Measurements from ENCODE around the gene TM9SF2. TPM values are rescaled to one million over a fixed set of nuclear protein-coding genes. Genes with fewer than 3 reads are reported as not detected.
"Not testable (repeated sequence)": the region's sequence is repeated elsewhere in the genome, so short reads cannot be mapped to it uniquely, and the experiment has no call there.

TM9SF2 gene
- polyA plus RNA-seq, 4 donors = 174 to 234 (median 203) TPM

DNA sequence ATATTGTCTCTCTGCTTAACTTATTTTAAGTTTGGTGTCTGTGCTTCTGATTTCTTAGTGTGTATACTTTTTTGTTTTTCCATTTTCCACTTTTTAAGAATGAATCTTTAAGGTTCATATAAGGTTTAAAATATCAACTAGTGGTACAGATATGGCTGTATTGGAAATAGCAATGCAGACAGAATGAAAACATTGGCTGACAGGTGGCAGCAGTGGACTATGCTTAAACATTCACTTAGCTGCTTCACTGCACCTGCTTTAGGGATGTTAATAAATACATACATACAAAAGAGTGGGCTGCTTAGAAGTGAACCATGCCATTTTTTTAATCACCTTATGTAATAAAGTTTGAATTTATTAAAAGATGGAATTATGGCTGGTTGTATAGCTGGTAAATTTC is 27.3 kb downstream of the TM9SF2 start:
- DNase-seq (ENCODE audit: low read depth in 4 of 4, low spot score in 2 of 4) = no peak

DNA sequence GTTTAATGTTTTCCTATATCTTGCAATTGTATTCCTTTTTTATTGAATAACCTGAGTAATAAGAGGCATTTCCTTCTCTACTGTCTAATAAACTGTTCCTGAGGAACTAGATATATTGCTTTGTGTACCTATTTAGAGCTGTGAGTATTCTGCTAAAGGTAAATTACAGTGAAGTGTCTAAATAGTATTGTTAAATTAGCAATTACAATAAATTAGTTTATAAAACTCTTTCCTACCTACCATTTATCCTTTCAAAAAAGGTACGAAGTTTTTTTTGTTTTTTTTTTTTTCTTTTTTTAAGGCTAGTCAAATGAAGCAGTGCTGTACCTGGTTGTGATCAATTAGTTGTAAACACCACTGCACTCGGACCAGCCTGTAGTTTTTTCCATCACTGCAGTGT is 34.8 kb downstream of the TM9SF2 start:
- DNase-seq (ENCODE audit: low read depth in 4 of 4, low spot score in 2 of 4) = no peak

DNA sequence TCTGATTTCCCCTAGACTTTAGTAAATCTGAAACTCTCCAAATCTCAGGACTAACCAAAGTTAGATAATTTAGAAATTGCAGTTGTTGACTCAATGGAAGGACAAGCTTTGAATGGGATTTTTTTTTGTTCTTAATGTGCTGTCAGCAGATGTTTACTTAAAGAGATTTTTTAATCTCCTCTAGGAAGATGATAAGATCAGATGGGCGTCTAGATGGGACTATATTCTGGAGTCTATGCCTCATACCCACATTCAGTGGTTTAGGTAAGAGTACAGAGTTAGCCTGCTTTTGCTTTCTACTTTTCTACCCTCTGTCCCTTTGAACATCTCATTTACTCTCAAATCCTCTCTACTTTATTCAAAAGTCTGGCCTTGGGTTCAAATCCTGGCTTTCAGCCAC is 39.3 kb downstream of the TM9SF2 start:
- DNase-seq (ENCODE audit: low read depth in 4 of 4, low spot score in 2 of 4) = no peak

DNA sequence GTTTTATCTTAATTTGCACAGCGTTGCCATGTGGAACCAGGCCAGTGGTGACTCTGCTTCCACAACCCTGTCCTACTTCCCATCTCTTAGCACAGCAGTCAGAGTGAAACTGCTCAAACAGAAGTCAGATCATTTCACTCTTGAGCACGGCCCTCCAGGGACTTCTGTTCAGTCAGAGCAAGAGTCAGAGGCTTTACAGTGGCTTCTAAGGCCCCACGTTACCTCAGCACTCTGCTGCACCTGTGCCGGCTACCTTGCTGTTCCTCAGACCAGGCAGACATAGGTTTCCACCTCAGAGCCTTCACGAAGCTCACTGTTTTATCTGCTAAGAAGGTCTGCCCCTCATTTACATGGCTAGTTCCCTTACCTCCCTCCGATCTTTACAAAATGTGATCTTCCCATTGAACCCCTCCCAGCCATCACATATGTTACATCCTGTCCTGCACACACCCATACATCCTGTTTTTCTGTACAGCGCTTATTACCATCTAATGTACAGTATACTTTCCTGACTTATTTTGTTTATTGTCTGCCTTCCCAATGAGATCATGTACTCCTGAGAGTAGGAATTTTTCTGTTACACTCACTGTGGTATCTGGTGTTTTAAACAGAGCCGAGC is 41.6 kb downstream of the TM9SF2 start:
- DNase-seq (ENCODE audit: low read depth in 4 of 4, low spot score in 2 of 4) = no peak

DNA sequence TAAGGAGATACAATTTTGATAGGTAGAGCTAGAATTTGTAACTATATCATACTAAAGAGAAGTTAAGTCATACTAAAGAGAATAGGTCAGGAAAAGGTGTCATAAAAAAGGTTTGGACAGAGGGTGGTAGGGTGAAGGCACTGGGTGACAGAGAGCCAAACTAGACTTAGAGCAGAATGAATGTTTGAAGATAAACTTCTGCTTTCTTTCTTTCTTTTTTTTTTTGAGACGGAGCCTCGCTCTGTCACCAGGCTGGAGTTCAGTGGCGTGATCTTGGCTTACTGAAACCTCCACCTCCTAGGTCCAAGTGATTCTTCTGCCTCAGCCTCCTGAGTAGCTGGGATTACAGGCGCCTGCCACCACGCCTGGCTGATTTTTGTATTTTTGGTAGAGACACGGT is 44.1 kb downstream of the TM9SF2 start:
- DNase-seq (ENCODE audit: low read depth in 4 of 4, low spot score in 2 of 4) = no peak

DNA sequence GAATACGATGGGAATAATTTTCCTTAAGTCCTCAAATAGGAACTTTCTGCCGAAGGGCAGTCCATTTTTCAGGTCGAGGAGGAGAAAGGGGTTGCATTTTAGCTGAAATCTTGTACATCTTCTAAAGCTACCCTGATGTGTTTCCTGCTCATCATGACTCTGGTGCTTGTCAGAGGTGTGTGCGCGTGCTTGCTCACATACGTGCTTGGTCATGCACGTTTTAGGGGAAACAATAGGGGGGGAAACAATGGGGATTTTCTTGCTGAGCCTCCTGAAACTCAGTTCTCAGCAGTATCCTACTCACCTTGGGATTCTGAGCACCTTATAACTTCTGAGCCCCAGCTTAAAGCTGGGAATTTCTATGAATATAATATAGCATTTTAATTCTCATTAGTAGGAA is 44.7 kb downstream of the TM9SF2 start:
- DNase-seq (ENCODE audit: low read depth in 4 of 4, low spot score in 2 of 4) = no peak

DNA sequence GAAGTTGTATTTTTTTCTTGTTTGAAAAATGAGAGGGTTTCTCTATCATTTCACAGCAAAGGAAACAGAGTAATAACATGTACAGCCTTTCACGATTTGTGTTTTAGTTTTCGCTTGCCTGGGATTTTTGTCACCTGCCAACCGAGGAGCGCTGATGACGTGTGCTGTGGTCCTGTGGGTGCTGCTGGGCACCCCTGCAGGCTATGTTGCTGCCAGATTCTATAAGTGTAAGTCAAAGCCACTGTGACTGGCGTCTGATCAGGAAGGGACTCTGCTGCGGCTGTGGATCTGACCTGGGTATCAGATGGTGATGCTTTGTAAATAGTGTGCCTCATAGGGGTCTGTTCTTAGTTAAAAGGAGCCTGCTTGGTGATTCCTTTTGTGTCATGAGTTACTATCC is 45.6 kb downstream of the TM9SF2 start:
- DNase-seq (ENCODE audit: low read depth in 4 of 4, low spot score in 2 of 4) = no peak

DNA sequence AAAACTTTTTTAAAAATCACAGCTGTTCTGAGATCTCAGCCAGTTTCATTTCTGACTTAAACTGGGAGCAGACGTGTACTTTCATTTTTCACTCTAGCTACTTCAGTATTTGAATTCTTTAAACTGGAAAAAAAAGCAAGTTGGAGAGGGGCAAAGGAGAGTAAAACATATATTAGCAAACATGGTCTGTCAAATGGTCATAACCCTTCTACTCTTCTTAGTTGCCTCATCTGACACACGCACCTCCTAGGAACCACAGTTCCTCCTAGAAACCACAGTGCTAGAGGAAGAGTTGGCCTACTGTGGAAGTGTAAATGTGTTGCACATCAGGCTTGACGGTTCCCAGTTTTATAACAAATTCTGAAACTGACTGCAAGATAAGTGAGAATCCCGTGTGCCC is 47.2 kb downstream of the TM9SF2 start:
- DNase-seq (ENCODE audit: low read depth in 4 of 4, low spot score in 2 of 4) = no peak

DNA sequence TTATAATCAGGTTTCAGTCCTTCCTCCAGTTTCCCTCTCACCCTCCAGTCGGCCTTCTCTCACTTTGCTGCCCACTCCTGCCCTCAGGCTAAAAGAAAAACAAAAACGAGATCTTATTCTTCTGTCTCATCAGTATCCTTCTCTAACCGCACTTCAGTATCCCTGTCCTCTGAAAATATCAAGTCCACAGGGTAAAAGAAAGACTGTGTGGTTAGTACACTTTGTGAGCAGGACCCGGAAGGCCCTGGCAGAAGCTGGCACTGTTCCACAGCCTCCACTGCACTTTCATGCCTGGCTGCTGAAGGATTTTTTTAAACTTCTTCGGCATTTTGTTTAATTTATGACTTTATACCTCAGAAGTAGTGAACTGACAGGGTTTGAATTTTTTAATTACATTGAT is 51.8 kb downstream of the TM9SF2 start:
- DNase-seq (ENCODE audit: low read depth in 4 of 4, low spot score in 2 of 4) = no peak

DNA sequence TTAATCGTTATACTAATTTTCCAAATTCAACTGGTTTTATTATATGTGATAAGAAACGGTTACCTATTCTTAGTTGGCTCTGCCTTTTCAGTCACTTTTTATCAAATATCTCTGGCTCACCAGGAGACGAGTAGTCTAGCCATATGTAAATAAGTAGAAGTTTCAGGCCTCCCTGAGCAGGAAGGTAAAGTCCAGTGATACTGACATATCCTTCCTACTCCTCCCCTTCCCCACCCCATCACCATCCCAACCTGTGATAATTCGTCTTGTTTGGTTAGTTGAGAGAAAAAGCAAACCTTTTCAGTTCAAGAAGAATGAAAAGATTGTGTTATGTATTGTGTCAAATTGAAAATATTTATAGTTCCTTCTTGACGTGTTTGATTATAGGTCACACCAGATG is 53.9 kb downstream of the TM9SF2 start:
- DNase-seq (ENCODE audit: low read depth in 4 of 4, low spot score in 2 of 4) = no peak

DNA sequence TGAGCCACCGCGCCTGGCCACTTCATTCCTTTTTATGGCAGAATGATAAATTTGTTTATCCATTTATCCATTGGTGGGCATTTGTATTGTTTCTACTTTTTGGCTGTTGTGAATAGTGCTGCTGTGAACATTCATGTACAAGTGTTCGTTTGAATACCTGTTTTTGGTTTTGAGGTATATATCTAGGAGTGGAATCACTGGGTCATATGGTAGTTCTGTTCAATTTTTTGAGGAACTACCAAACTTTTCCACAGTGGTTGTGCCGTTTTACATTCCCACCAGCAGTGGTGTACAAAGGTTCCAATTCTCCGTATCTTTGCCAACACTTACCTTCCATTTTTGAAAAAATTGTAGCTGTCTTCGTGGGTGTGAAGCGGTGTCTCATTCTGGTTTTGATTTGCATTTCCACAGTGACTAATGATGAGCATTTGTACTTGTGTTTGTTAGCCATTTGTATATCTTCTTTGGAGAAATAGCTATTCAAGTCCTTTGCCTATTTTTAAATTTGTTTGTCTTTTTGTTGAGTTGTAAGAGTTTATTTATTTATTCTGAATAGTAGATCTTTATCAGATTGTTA is 55.7 kb downstream of the TM9SF2 start:
- DNase-seq (ENCODE audit: low read depth in 4 of 4, low spot score in 2 of 4) = no peak

DNA sequence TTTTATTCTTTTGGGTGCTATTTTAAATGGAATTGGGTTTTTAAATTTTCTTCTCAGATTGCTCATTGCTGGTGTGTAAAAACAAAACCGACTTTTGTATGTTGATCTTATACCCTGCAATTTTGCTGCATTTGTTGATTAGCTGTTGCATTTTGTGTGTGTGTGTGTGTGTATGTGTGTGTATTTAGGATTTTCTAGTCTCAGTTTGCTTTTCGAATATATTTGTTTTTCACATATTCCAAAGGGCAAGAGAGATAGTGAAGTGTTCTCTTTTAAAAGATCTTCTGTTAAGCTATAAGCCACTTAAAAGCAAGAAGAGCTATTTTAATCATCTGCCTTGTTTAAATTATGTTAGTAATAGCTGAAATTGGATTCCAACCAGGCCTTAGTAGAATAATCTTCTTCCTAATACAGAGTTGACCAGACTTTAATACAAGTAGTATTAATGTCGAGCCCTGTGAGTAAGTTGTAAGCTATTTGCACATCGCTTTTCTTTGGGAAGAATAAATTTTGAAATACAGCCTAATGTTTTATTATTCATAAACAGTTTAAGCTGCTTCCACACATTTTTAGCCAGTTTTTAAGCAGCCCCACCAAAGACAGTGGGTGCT is 57.4 kb downstream of the TM9SF2 start:
- DNase-seq (ENCODE audit: low read depth in 4 of 4, low spot score in 2 of 4) = no peak

DNA sequence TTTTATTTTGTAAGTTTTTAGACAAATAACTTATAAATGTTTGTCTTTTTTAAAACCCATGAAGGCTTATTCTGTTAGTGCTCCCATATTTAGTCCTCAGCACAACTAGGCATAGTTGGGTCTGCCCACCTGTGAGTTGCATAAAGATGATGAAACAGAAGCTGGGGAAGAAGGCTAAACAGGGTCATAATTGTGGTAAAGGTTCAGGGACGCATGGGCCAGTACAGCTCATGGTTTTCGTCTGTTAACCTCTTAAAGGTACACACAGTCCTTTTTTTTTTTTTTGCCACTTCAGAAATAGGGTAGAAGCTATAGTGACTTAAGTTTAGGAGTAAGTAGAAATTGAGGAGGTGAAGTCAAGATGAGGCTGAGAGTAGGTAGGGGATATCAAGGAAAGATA is 58.3 kb downstream of the TM9SF2 start:
- DNase-seq (ENCODE audit: low read depth in 4 of 4, low spot score in 2 of 4) = no peak

DNA sequence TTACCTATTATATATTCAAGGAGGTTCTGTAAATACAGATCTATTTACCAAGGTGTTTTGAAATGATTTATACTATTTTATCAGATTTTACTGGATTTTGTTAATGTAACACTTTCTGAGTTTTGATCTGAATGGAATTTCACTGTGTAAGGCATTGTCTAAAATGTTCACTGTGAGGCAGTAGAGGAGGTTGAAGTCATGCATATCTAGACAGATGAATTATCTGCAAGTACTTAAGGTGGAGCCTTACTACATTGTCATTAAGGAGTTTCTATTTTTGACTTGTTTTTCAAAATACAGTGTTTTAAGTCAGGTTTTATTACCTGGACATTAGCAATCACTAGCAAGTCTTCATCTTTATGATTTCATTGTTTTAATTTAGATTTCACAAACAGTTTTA is 62.1 kb downstream of the TM9SF2 start:
- no peak for DNase-seq (ENCODE audit: low read depth in 4 of 4, low spot score in 2 of 4)

DNA sequence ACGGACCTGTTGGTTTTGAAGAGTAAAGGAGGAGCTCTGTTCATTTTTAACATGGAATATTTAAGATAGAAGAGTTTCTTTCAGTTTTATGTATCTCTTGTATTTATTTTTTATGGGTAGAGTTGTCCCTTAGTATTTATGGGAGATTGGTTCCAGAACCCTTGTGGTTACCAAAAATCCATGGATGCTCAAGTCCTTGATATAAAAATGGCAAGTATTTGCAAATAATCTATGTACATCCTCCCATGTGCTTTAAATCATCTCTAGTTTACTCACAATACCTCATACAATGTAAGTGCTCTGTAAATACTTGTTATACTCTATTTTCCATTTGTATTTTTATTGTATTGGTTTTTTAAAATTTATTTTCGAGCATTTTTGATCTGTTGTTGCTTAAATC is 63.1 kb downstream of the TM9SF2 start:
- DNase-seq (ENCODE audit: low read depth in 4 of 4, low spot score in 2 of 4) = no peak

DNA sequence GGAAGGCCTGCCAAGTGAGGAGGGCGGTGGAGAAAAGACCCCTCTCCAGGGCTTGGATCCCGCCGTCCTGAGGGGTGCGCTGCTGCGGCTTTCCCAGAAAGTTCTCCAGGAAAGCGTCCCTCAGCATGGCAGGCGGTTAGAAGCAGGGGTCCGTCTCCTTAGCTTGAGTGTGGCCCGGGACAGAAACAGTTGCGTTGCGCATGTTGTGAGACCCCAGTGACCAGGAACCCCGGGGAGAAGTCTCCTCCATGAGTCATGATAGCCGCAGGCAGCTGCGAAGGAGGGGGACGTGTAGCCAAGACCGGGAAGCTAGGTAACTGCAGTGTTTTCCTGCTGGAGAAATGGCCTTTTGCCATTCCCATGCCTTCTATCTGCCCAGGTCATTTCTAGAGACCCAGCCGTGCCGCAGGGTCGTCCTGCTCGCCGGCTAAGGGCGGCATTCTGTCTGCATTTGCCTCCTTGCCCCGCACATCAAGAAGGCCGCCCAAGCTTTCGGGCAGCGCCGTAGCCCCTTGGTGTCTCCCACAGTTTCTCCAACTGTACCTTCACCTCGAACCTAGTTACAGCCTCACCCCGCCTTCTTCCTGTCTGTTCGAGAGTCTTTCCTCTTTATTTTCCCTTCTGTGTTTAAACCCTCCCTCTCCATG is 64.3 kb downstream of the TM9SF2 start:
- DNase-seq (ENCODE audit: low read depth in 4 of 4, low spot score in 2 of 4) = no peak

DNA sequence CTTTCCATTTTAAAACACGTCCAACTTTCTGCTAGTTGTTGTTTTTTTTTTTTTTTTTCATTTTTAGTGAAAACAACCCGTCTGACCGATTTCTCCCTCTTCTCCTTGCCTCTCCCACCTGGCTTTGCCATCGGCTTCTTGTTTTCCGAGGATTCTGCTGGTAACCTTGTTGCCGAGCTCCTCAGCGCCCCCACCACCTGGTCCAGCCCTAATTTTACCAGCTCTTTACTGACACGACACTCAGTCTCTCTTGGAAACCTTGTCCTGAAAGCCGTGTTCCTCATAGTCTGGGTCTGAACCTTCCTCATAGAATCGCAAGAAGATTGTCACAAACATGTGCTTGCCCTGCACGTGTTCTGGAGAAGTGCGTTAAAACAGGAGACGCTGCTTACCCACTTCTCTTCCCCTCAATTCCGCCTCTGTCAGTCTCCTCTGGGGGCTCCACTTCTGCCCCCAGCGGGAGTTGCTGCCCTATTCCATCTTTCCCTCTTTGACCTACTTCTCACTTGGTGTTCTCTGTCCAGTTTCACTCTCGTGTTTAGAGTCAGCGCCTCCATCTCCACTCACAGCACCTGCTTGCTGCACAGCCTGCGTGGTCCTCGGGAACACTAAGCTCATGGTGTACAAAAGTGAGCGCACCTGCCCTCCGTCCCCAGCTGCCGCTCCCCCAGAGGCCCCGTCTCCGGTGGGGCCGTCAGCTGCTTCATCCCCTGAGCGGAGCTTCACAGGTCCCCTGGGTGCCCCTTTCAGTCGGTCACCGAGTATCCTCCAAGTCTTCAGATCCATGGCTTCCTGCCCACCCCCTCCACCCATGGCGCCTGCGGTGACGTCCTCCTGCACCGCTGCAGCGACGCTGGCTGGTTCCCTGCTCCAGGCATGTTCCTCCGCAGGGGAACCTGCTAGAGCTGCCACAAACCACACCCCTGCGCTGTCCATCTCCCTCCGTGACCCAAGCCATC is 65.1 kb downstream of the TM9SF2 start:
- no peak for DNase-seq (ENCODE audit: low read depth in 4 of 4, low spot score in 2 of 4)

DNA sequence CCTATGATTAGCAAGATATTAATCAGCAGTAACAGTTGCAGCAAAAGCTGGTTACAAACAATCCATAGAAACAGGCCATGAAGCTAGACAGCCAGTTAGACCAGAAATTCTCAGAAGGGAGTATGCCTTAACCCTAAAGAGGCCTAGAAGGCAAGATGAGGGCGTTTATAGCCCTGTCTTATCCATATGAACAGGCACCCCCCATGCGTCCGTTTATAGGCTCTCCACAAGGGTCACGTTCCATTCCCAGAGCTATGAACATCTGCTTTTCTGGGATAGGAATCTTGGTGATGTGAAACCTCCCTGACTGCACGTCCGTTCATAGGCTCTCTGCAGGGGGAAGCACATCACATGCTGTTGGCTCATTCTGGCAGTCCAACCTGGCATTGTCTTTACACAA is 67.6 kb downstream of the TM9SF2 start:
- DNase-seq (ENCODE audit: low read depth in 4 of 4, low spot score in 2 of 4) = not testable (repeated sequence)

DNA sequence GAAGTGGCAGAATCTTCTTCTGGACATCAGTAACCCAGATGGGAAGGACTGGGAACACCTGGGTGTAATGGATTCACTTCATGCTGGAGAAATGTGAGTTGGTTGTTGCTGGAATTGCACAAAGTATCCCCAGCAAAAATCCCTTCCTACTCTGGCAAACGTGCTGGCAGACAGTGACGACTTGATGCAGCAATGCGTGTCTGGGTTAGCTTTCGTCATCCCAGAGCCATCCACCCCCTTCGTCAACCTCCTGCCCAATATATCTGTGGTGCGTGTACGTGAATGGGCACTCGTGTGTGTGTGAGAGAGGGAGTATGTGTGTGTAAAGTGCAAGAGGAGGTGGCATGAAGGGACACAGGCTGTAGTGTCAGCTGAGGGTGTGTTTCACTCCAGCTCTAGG is 70.9 kb downstream of the TM9SF2 start:
- DNase-seq (ENCODE audit: low read depth in 4 of 4, low spot score in 2 of 4) = no peak

DNA sequence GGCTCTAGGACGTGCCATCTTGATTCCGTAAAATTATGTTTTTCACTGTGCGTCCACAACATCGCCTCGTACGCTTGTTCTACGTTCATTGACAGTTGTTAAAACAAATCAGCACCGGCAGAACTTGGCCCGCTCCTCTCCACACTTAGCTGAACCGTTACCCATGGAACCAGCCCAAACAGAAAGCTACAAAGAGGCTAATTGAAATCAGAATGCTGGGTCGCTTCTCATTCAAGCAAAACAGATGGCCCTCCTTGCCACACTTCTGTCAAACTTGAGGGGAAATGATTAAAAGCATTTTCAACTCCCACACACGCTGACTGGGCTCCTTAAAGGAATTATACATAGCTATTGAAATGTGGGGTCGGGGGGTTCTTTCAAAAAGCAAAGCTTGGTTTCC is 71.6 kb downstream of the TM9SF2 start:
- DNase-seq (ENCODE audit: low read depth in 4 of 4, low spot score in 2 of 4) = no peak

Data from left renal cortex interstitium (tissue), 4 donors.